Endometrial microvascular endothelial cells (primary cell): Measurements from ENCODE around the gene IMMP2L. TPM values are rescaled to one million over a fixed set of nuclear protein-coding genes. Genes with fewer than 3 reads are reported as not detected.

ENCODE experiments used
- in situ Hi-C: cut with HindIII; loops from 2 replicates; pipeline ENCODE4 v1.10.0; 2017; ENCODE audit warnings: low sequenced_read_pairs, low pct_unique_long_range_greater_than_20kb; ENCODE audit errors: inconsistent ontology term
- total RNA-seq: library from RNA; depleted of rRNA; stranded (reverse); fragments of >200 nt; gene quantifications from one replicate; pipeline ENCODE4 v1.2.3, GENCODE V29; 2015; ENCODE audit errors: inconsistent ontology term

The IMMP2L gene
- total RNA-seq, 1 donor from 2014 or later, result 1.6 TPM

DNA sequence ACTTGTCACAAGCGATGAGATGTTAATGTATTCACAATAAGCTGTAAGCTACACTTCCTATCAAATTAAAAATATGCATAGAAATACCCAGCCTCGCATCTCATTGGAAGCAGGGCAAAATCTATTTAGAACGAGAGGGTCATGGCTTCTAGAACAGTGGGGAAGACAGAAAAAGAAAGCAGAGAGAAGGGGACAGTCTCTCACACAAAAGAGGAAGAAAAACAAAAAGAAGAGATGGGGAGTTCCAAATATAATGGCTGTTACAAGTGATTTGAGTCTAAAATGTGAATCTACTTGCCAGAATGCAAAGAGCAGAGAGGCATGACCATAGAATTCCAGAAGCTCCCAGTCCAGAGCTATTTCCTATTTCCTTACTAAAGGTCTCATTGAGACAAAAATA lies 457.6 kb downstream of the IMMP2L start:
- in situ Hi-C loops, result no loop called here

DNA sequence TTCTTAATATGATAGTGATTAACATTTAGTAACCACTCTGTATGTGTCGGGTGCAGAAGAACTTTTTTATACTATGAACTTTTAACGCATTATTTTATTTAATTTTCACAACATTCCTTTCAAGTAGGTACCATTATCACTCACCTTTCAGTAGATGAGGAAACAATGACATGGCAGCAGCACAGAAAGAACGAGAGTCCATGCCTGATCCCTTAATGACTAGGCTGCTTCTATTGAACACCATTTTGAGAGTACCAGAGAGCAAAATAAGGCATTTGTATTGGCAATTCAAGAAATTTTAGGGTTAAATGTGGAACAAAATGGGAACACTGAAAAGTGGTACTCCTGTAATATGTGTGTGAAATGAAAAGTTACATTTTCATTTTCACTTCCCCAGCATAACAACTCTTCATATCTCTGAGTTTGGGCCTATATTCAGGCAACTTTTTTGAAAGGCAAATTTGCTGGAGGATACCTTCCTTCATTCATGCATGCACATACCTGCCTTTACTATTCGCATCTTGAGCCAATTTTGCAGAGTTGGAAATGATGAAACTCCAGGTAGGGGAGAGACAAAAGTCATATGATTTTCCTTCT lies 458.5 kb downstream of the IMMP2L start:
- in situ Hi-C loops, result no loop called here

DNA sequence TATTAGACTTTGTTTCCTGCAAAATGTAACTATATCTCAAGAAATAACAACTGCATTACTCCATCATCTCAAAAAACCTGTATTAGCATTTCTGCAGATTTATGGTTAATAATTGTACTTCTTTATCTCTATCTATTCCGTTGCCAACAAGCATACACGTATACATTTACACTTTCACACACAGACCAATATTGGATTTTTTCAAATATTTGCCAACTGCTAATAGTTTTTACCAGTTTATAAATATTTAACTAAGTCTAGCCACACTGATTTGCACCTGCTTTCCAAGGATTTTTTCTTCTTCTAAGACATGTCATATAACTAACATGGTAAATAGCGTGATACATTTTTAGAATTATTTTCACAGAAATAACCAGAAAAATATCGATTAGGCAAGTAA lies 459.2 kb downstream of the IMMP2L start:
- in situ Hi-C loops, result no loop called here

DNA sequence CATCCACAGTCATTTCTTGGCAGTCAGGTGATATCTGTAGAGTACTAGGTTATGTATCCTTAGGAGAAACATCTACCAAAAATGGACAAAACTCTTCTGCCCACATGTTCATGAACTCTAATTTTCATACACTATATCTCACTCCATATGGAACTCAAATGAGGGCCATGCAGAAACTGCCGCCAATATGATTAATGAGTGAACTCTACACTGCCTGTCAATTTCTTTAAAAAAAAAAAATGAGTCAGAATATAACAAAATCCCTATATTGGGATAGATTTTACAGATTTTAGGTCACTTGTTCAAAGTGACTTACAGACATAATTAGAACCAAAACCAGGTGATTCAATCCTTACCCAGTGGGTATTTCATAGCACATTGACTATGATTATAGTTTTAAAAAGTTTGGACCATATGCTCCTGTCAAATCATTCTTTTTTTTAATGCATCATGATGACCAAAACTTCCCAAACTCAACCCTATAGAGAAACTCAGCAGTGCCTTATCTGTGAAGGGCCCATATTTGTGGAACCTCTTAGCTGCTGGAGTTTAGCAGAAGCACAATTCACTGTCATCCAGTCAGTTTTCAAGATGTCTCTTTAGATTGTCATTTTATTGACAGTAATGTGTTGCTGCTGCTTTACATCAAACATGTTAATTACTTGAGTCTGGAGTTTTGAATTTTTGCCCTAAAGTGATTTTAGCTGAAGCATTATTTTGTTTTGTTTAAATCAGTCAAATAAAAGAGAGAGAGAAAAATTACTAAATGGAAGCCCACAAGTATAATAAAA lies 460.2 kb downstream of the IMMP2L start:
- in situ Hi-C loops, result no loop called here

DNA sequence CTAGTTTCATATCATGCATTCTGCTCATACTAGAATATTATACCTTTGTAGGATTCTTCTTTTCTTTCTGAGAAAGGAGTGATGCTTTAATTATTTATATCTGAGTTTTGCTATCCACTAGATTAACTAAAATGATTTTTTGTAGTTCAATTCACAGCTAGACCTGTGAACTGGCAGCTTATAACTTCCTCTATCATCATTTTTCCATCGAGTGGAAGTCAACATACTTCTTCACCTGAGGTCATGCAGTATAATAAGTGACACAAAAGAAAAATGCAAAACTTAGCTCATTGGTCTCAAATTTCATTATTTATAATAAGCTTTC lies 463.4 kb downstream of the IMMP2L start:
- in situ Hi-C loops, result no loop called here

DNA sequence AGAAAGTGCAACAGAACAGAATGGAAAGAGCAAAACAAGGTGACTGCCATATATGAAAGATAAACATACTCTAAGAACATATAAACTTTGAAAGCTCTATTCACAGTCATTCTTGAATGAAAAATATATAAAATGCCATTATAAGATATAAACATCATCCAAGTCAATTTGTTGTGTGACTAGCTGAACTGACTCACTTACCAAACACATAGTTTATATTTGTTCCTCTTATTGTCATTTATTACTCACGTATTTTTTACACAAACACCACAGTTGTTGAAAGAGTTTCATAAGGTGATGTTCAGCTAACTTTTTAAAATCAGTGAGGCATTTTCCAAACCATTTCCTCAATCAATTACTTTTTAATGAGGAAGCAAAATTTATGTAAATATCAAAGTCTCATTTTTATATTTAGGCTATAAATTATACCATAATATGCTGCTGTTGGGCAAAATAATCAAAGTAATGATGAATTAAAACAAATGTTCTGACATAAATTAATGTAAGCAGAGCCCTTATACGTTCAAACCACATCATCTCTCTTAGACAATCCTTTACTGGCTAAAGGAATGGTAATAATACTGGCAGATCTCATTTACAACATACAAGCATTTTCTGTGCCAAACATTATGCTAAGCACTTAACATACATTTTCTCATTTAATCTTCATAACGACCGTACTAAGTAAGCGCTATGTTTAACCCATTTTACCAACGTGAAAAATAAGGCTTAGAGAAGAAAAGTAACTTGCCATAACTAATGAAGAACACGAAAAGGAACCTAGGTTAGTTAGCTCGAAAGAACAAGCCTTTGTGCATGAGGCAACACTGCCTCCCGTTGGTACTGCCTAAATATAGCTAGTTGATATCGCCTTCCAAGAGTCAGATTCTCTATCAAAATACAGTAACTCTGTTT lies 464.0 kb downstream of the IMMP2L start:
- in situ Hi-C loops, result no loop called here

DNA sequence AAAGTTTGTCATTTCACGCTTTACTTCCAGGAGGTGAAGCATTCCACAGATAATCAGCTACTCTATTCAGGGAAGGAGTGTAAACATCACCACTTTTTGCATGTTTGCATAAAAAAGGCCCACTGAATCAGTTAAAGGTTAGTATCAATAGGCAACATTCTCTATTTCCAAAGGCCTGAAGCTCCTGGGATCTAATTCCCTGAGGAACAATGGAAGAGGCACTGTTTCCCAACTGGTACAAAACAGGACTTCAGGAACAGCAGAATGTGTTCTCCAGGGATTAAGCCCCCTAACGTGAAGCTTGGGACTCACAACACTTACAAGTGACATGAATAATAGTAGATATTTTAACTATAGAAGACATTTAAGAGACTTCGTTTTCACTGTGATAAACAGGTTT lies 465.3 kb downstream of the IMMP2L start:
- in situ Hi-C loops, result no loop called here

DNA sequence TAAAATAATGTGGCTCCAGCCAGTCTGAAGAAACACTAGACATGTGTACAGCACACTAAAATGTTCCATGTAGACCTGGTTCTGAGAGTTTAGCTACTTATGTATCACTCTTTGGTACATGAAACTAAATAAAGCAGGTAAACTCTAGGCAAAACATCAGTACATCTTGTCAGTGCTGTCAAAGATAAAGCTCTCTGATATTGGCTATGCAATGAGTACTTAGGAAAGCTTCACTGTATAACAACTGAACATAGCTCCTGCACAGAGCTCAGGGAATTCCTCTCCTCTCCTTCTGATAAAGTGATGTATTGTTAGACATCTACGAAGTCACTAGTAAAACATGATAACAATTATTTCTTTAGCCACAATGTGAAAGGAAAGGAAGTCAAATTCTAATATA lies 467.9 kb downstream of the IMMP2L start:
- in situ Hi-C loops, result no loop called here

DNA sequence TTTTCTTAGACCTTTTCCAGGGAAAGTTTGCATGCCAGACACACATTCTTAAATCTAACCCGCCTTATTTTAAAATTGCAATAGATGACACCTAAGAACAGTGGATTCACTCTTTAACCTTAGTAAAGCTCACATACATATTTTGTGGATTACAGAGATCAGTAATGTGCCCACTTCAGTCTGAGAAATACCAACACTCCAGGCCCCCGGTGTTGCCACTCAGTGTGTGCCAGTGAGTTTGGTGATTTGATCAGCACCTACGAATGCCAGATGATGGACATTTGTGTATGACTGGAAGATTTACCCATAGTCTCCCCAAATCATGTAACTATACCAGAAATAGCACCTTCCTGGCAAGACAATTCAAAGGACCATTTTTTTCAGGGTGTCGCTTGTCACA lies 468.8 kb downstream of the IMMP2L start:
- in situ Hi-C loops, result no loop called here

DNA sequence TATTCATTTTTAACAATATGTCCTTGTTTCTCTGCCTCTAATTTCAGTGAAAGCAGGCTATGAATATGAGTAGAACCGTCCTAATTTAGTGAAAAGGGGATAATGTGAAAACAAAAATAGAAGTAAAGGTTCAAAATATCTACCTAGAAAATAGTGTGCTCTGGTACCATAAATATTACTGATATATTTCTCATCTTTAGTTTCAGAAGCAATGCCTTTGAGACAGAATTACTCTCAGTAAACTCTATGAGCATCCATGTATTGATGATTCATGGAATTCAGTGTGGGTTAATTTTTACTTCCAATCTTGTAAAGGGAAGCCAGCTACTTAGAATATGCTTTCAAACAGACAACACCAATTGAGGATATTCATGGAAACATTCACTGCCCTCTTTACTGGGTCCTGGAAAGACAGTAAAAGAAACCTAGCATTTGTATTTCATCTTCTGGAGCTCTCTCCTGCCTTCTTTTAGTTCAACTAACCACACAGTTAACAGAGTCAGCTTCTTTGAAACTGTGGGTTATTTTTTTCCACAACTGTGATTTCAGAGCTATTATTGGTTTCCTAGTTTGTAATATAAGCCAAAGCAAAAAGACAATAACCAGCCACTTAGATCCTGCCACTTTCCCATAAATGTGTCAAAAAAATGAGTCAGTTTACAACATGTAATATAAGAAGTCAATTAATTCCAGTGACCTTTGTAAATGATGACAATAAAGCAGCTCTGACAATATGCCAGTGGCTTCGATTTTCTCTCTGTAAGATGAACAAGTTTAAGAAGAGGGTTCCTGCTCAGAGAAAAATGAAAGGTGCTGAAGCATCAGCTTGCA lies 469.7 kb downstream of the IMMP2L start:
- in situ Hi-C loops, result no loop called here

DNA sequence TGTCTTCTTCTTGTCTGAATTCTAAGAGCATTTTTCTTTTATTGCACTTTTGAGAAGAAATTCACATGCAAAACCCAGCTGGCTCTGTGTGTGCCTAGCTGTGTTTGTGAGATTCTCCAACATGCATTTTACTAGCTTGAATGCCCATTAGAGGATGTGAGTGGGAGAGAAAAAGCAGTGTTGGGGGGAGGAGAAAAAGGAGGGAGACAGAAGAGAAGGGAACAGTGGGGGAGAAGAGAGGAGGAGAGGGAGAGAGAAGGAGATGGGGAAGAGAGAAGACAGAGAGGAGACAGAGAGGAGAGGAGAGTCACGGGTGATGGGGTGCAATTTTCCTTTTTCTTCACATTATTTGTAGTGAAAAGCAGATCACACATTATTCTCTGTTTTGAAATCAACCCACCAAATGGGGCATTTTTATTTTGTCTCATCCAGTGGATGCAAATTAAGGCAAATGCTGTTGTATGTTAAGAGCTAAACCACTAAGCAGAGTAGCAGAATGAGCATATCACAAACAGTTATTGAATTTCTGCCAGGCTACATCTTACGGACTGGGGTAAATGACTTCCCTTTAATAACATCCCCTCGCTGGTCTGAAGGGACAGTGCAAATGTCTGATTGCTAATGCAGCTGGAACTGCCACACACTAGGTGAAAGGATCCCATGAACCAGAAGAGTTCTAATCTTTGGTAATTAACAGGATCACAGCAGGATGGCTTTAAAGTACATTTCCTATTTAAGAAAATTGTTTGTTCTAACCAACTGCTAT lies 470.5 kb downstream of the IMMP2L start:
- in situ Hi-C loops, result no loop called here

DNA sequence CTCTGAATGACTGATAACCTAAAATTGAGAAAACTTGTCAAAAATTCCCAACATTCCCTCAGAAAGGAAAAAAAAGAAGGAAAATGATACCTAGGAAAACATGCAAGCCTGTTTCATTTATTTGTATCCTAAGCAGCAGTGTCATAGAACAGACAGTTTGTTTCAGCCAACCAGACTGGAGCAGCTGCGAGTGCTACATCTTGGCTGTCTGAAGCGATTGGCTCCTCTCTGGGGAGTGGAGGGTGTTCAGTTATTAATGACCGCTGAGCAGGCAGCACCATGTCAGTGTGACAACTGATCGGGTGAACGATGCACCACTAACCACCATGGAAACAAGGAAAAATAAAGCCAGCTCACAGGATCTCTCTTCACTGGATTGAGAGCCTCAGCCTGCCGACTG lies 471.4 kb downstream of the IMMP2L start, which contains the start of gene LRRN3:
TSS of gene LRRN3 (plus strand) at position 282 of the 400 bp plus-strand sequence. CDS start 31,646 bp downstream, outside the sequence.
- in situ Hi-C loops, result no loop called here

DNA sequence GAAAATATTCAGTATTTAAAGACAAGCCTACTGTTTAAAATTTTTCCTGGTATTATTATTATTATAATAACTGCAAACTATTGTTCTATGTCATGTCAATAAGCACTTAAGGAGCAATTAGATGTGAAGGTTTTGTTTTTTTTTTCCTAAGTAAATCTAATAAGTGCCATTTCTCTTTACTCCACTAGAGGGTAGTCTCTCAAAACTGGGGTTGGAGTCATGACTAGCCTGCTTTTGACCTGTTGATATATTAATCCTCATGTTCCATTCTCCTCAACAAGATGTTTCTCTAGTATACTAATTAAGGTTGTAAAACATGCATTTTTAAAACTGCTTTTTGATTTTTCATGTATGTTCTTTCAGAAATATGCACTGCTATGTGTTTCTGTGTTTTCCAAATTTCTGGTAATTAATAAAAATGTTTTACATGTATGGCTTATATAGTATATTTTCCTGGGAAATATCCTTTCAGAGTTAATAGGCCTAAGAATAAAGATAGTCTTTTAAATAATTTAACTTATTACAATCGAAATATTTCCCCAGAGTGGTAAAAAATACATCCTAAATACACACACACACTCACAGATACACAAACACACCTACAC lies 472.4 kb downstream of the IMMP2L start:
- in situ Hi-C loops, result no loop called here

DNA sequence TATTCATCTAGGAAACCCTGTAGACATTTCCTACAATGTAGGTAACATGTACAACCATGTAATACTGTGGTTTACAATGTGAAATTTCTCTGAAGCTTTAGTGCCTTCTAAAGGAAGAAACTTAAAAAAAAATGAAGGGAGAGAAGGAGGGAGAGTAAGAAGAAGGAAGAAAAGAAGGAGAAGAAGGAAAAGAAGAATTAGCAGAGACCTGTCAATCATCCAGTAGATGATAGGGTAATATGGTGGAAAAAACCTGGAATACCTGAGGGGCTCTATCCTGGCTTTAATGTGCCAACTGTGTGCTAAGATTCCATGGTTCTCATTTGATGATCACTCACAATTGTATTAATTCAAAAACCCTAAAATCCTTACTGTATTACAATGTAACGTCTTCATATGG lies 474.0 kb downstream of the IMMP2L start:
- in situ Hi-C loops, result no loop called here

DNA sequence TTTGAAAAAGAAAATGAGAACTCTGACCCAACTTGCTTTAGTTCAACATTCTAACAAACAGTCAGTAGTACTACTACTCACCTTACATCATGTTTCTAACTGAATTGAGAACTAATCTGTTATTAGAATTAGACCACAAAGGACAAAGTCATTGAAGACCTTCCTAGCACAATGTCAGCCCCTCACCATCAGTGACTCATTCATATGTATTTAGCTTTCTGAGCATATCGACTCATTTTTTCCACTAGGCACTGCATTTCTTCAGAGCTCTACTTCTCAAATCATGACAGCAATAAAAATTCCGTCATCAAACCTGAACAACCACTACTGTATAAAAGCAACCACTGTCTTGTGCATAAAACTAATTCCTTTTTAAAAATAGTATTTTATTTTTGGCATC lies 475.8 kb downstream of the IMMP2L start:
- in situ Hi-C loops, result no loop called here

DNA sequence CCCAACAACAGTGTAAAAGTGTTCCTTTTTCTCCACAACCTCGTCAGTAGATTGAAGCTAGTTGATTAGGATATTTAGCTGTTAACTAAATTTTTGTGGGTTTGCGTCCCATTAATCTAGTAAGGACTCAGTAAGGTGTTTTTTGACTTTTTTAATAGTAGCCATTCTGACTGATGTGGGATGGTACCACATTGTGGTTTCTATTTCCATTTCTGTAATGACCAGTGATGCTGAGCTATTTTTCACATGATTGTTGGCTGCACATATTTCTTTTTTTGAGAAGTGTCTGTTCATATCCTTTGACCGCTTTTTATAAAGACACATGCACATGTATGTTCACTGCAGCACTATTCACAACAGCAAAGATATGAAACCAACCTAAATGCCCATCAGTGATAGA lies 476.9 kb downstream of the IMMP2L start:
- in situ Hi-C loops, result no loop called here

DNA sequence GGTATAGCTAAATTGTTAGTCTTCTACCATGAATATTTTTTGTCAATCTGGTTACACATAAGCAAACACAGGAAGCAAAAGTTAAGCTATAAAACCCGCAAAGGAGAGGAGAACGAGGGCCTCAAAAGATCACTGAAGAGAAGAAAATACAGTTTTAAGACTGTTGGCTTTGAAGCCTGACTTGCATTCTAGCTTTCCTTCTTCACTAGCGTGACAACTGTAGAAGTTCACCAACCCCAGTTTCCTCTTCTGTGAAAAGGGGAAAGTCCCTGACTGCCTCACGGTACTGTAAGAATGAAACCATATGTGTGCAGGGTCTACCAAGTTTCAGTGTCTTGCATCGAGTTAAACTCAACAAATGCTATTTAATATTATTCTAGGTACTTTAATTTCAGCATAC lies 478.9 kb downstream of the IMMP2L start:
- in situ Hi-C loops, result no loop called here

DNA sequence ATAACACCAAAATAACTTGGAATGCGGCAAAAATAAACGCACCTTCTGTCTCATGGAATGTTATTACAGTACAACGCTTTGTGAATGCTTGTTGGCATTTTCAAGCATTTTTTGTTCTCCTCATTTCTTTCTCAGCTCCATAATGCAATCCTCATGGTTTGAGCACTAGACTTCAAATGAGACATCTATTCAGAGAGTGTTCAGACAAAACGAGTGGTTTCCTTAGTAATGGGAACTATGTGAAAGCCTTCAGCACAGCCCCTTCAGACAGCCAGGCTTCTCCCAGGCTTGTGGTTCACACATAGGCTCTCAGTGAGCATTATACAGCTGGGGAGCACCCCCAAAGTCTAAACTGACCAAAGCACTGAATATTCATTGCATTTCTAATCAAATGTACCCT lies 479.9 kb downstream of the IMMP2L start:
- in situ Hi-C loops, result no loop called here
